ENCODE measurements around the gene CREB3L1. TPM values are rescaled to one million over a fixed set of nuclear protein-coding genes. Genes with fewer than 3 reads are reported as not detected.

CREB3L1 gene
- total and polyA plus RNA-seq, 2 of the 13 experiments (the other 11 are each of a cell fraction or from before 2014, with no cell fraction given), result not detected

- intact Hi-C loops (cut with micrococcal nuclease; ENCODE audit: unreplicated experiment) (no loop called here), in situ Hi-C loops (cut with HindIII; ENCODE audit: extremely low pct_ligation_motif_present, low pct_unique_long_range_greater_than_20kb) (no loop called here)
- FAIRE-seq (peak; percentile 67), DNase-seq (ENCODE audit: low spot score) (peak; percentile 87), ATAC-seq (peak; percentile 71)
- peaks cover 34% of the 10 kb centered on the region for H3K4me1 ChIP-seq (ENCODE audit: insufficient read depth, low read length)
- no peaks in the 10 kb centered on the region for H3K36me3 ChIP-seq (replicated peaks in 1 of 2; ENCODE audit: control insufficient read depth in 1 of 2, insufficient read depth in 2 of 2, low read length in 2 of 2)
- H3K79me2 ChIP-seq (ENCODE audit: insufficient read depth, low read length), result no peaks in the 10 kb centered on the region
- no peaks in the 10 kb centered on the region for H3K9me3 ChIP-seq (ENCODE audit: low read length)
- peaks cover 3 to 22% of the 10 kb centered on the region in 2 experiments for H3K27me3 ChIP-seq (ENCODE audit: control insufficient read depth in 1 of 2, insufficient read depth in 2 of 2, low read length in 2 of 2)
- no peaks in the 10 kb centered on the region for H4K20me1 ChIP-seq (ENCODE audit: insufficient read depth, low read length)
- peak overlapping the region; percentile 76 for H3K27ac ChIP-seq (ENCODE audit: extremely low read length, insufficient read depth, low read length)
- H3K4me3 ChIP-seq (replicated peaks in 1 of 3; ENCODE audit: insufficient read depth in 1 of 3, low read depth in 2 of 3, low read length in 3 of 3), result peak overlapping the region; percentile 57 to 68 (median 67)
- peak overlapping the region; percentile 80 for H3K9ac ChIP-seq (ENCODE audit: insufficient read depth, low read depth, low read length)
- 0% methylated on average over 5 of the region's 46 CpGs for WGBS (ENCODE audit: low lambda C conversion rate)
- ChIA-PET CTCF (ENCODE audit: low intra/inter-chr PET ratio, low total read pairs) (interaction anchor here (1.5 kb wide), 1 partner anchor 65 kb away, joined by 4 read pairs; no protein-coding TSS in a partner anchor), POLR2A (interaction anchor here (0.6 to 3.1 kb wide), 33 partner anchors 9 to 325 kb away, joined by 3 to 36 read pairs (median 5); partner anchors contain the start of genes LARGE2 and PEX16)
- BruUV-seq (replicated peaks), result TSS peak; percentile 100
- H2AFZ ChIP-seq (ENCODE audit: low read length), result peak overlapping the region; percentile 71
- peak overlapping the region; percentile 100 for H3K4me2 ChIP-seq (ENCODE audit: low read depth, low read length)
- no peak for TF ChIP-seq ZMAT3 (CRISPR knock-in tag; conservative IDR thresholded peaks at IDR 0.05)
- TF ChIP-seq PHF8 (CRISPR knock-in tag; IDR thresholded peaks at IDR 0.05), result peak; percentile 81
- 0 out of 2 replicates have a peak, but pooled peaks have one; percentile 71 for TF ChIP-seq ZNF20 (CRISPR knock-in tag; IDR thresholded peaks at IDR 0.05)
- TF ChIP-seq POGZ (CRISPR knock-in tag; IDR thresholded peaks at IDR 0.05), result peak; percentile 75; the same call in 1 of the 2 replicates
- TF ChIP-seq ZNF678 (CRISPR knock-in tag; IDR thresholded peaks at IDR 0.05), result 0 out of 2 replicates have a peak, but pooled peaks have one; percentile 63
- TF ChIP-seq ARNTL (CRISPR knock-in tag; IDR thresholded peaks at IDR 0.05), result peak; percentile 72
- peak; percentile 29; the same call in 1 of the 2 replicates for TF ChIP-seq ZNF160 (CRISPR knock-in tag; IDR thresholded peaks at IDR 0.05)
- TF ChIP-seq CEBPZ (IDR thresholded peaks at IDR 0.05; ENCODE audit: low read length), result no peak
- peak; percentile 60; the same call in 1 of the 2 replicates for TF ChIP-seq ZNF891 (CRISPR knock-in tag; IDR thresholded peaks at IDR 0.05)
- no peak for TF ChIP-seq ZBTB44 (CRISPR knock-in tag; IDR thresholded peaks at IDR 0.05)
- TF ChIP-seq ZNF687 (CRISPR knock-in tag; IDR thresholded peaks at IDR 0.05), result peak; percentile 85
- TF ChIP-seq ZNF570 (CRISPR knock-in tag; IDR thresholded peaks at IDR 0.05; ENCODE audit: borderline replicate concordance), result no peak
- no peak for TF ChIP-seq ATF1 (CRISPR knock-in tag; IDR thresholded peaks at IDR 0.05)
Measured at GRCh38 chr11:46242952-46243795, 34.3 kb upstream of the CREB3L1 start.
